ENCODE measurements around the gene METTL9.

The METTL9 gene

DNA sequence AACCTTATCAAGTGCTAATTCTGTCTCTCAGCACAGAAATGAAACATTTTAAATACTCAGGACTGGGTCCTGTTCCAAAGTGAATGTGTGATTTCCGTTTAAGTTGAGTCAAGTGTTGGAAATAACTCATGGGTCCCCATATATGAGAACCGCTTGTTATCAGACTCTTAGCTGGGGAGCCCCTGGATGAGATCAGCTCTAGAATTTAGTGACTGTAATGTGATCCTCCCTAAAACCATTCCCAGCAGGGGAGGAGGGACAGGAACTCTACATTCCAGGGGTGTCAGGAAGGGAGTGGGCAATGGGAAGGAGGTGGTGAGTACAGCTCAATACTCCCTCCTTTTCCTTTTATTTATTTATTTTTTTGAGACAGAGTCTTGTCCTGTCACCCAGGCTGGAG, 101.9 kb downstream of the METTL9 start:
- Histone ChIP-seq H2BK5ac (ENCODE audit: low read length) (no peak overlapping the region), H4K5ac (ENCODE audit: low read length) (no peak overlapping the region), H2AK5ac (ENCODE audit: low read length) (no peak overlapping the region), H3K79me1 (ENCODE audit: low read length) (no peaks in the 10 kb centered on the region), H3K23ac (ENCODE audit: low read length) (no peak overlapping the region), H3K18ac (ENCODE audit: low read length) (no peak overlapping the region), H3K4me1 (ENCODE audit: control insufficient read depth, low read depth, low read length) (no peaks in the 10 kb centered on the region), H3K79me2 (ENCODE audit: control insufficient read depth, insufficient read depth, low read length) (no peaks in the 10 kb centered on the region), H3K27ac (ENCODE audit: low read depth, low read length) (no peak overlapping the region), H2BK120ac (ENCODE audit: low read depth, low read length) (no peak overlapping the region), H3K4me2 (ENCODE audit: low read length) (no peak overlapping the region), H3K9ac (ENCODE audit: low read length) (no peak overlapping the region), H2BK15ac (replicated peaks; ENCODE audit: low read depth) (no peak overlapping the region), H4K8ac (ENCODE audit: low read depth, low read length) (no peak overlapping the region), H3K4ac (ENCODE audit: low read depth, low read length) (no peak overlapping the region), H3K27me3 (ENCODE audit: insufficient read depth, low read length, poor library complexity) (no peaks in the 10 kb centered on the region), H3K4me3 (ENCODE audit: low read length) (no peak overlapping the region), H3K36me3 (ENCODE audit: control insufficient read depth, insufficient read depth, low read length) (no peaks in the 10 kb centered on the region), H3K56ac (ENCODE audit: low read length) (no peak overlapping the region)
- no CpG with 5 or more reads among the region's 2 CpGs for WGBS (ENCODE audit: extremely low coverage, insufficient coverage, low lambda C conversion rate)
- no peak for DNase-seq

GRCh38 chr16:21702276-21702675, 102.9 kb downstream of the METTL9 start:
- Histone ChIP-seq H3K4me1 (ENCODE audit: control insufficient read depth, low read depth, low read length) (no peaks in the 10 kb centered on the region), H3K4ac (ENCODE audit: low read depth, low read length) (no peak overlapping the region), H4K5ac (ENCODE audit: low read length) (no peak overlapping the region), H3K23ac (ENCODE audit: low read length) (no peak overlapping the region), H3K18ac (ENCODE audit: low read length) (no peak overlapping the region), H2BK15ac (replicated peaks; ENCODE audit: low read depth) (no peak overlapping the region), H4K8ac (ENCODE audit: low read depth, low read length) (no peak overlapping the region), H2BK120ac (ENCODE audit: low read depth, low read length) (no peak overlapping the region), H3K4me2 (ENCODE audit: low read length) (no peak overlapping the region), H2BK5ac (ENCODE audit: low read length) (no peak overlapping the region), H3K27me3 (ENCODE audit: insufficient read depth, low read length, poor library complexity) (no peaks in the 10 kb centered on the region), H3K56ac (ENCODE audit: low read length) (no peak overlapping the region), H3K9ac (ENCODE audit: low read length) (no peak overlapping the region), H2AK5ac (ENCODE audit: low read length) (no peak overlapping the region), H3K79me2 (ENCODE audit: control insufficient read depth, insufficient read depth, low read length) (no peaks in the 10 kb centered on the region), H3K4me3 (ENCODE audit: low read length) (no peak overlapping the region), H3K36me3 (ENCODE audit: control insufficient read depth, insufficient read depth, low read length) (no peaks in the 10 kb centered on the region), H3K27ac (ENCODE audit: low read depth, low read length) (no peak overlapping the region), H3K79me1 (ENCODE audit: low read length) (no peaks in the 10 kb centered on the region)
- no peak for DNase-seq
- WGBS (ENCODE audit: extremely low coverage, insufficient coverage, low lambda C conversion rate) = no CpG with 5 or more reads among the region's 3 CpGs

DNA sequence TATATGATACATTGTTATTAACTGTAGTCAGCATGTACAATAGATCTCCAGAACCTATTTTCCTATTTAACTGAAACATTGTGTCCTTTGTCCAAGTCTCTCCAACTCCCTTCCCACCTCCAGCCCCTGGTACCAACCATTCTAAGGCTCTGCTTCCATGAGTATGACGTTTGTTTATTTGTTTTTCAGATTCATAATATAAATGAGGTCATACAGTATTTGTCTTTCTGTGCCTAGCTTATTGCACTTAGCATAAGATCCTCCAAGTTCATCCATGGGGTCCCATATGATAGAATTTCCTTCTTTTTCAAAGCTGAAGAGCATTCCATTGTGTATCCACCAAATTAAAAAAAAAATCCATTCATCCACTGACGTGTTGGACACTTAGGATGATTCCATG, 103.8 kb downstream of the METTL9 start:
- H3K27me3 ChIP-seq (ENCODE audit: insufficient read depth, low read length, poor library complexity) = no peaks in the 10 kb centered on the region
- no peak overlapping the region for H2BK120ac ChIP-seq (ENCODE audit: low read depth, low read length)
- H3K4me1 ChIP-seq (ENCODE audit: control insufficient read depth, low read depth, low read length) = no peaks in the 10 kb centered on the region
- H3K4me2 ChIP-seq (ENCODE audit: low read length) = no peak overlapping the region
- no peak overlapping the region for H2BK15ac ChIP-seq (replicated peaks; ENCODE audit: low read depth)
- no peak overlapping the region for H4K8ac ChIP-seq (ENCODE audit: low read depth, low read length)
- H3K9ac ChIP-seq (ENCODE audit: low read length) = no peak overlapping the region
- no peak overlapping the region for H3K56ac ChIP-seq (ENCODE audit: low read length)
- WGBS (ENCODE audit: extremely low coverage, insufficient coverage, low lambda C conversion rate) = no CpG with 5 or more reads among the region's 2 CpGs
- H3K27ac ChIP-seq (ENCODE audit: low read depth, low read length) = no peak overlapping the region
- no peak overlapping the region for H3K4ac ChIP-seq (ENCODE audit: low read depth, low read length)
- no peak for DNase-seq
- no peak overlapping the region for H4K5ac ChIP-seq (ENCODE audit: low read length)
- no peak overlapping the region for H2AK5ac ChIP-seq (ENCODE audit: low read length)
- no peak overlapping the region for H3K18ac ChIP-seq (ENCODE audit: low read length)
- no peak overlapping the region for H3K4me3 ChIP-seq (ENCODE audit: low read length)
- no peak overlapping the region for H2BK5ac ChIP-seq (ENCODE audit: low read length)
- no peaks in the 10 kb centered on the region for H3K36me3 ChIP-seq (ENCODE audit: control insufficient read depth, insufficient read depth, low read length)
- H3K23ac ChIP-seq (ENCODE audit: low read length) = no peak overlapping the region
- H3K79me1 ChIP-seq (ENCODE audit: low read length) = no peaks in the 10 kb centered on the region
- no peaks in the 10 kb centered on the region for H3K79me2 ChIP-seq (ENCODE audit: control insufficient read depth, insufficient read depth, low read length)

DNA sequence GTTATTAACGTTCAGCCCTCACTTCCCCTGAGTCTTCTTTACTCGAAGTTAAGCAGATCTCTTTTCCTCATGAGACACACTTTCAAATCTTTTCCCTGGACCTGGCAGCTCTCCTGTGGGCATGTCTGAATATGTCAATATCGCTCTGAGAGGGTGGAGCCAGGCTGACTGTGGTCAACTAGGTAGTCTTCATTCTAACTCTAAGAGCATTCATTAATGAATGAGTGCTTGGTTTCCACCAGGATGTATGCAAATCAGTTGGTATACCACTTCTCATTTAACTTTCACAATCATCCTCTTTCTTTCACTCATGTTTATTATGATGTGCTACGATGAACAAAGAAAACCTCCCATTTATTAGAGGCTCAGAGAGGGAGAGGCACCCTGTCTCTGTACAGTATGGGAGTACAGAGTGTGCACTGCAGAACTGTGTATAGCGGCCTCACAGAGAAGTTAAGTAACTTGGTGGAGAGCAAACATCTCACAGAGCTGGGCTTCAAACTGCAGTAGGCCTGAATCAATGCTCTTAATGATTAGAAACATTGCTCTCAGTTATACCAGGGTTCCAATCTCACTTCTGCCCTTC, 104.3 kb downstream of the METTL9 start:
- no peak overlapping the region for H3K27ac ChIP-seq (ENCODE audit: low read depth, low read length)
- H3K4ac ChIP-seq (ENCODE audit: low read depth, low read length) = no peak overlapping the region
- H3K79me2 ChIP-seq (ENCODE audit: control insufficient read depth, insufficient read depth, low read length) = no peaks in the 10 kb centered on the region
- no peak overlapping the region for H3K4me2 ChIP-seq (ENCODE audit: low read length)
- no peak for DNase-seq
- H3K4me3 ChIP-seq (ENCODE audit: low read length) = no peak overlapping the region
- H3K23ac ChIP-seq (ENCODE audit: low read length) = no peak overlapping the region
- H3K18ac ChIP-seq (ENCODE audit: low read length) = no peak overlapping the region
- no peak overlapping the region for H3K56ac ChIP-seq (ENCODE audit: low read length)
- H2BK5ac ChIP-seq (ENCODE audit: low read length) = no peak overlapping the region
- H3K79me1 ChIP-seq (ENCODE audit: low read length) = no peaks in the 10 kb centered on the region
- WGBS (ENCODE audit: extremely low coverage, insufficient coverage, low lambda C conversion rate) = no CpG with 5 or more reads among the region's 5 CpGs
- H2BK15ac ChIP-seq (replicated peaks; ENCODE audit: low read depth) = no peak overlapping the region
- no peak overlapping the region for H4K5ac ChIP-seq (ENCODE audit: low read length)
- no peak overlapping the region for H2AK5ac ChIP-seq (ENCODE audit: low read length)
- no peak overlapping the region for H3K9ac ChIP-seq (ENCODE audit: low read length)
- no peaks in the 10 kb centered on the region for H3K36me3 ChIP-seq (ENCODE audit: control insufficient read depth, insufficient read depth, low read length)
- no peak overlapping the region for H2BK120ac ChIP-seq (ENCODE audit: low read depth, low read length)
- H4K8ac ChIP-seq (ENCODE audit: low read depth, low read length) = no peak overlapping the region
- H3K27me3 ChIP-seq (ENCODE audit: insufficient read depth, low read length, poor library complexity) = no peaks in the 10 kb centered on the region
- no peaks in the 10 kb centered on the region for H3K4me1 ChIP-seq (ENCODE audit: control insufficient read depth, low read depth, low read length)

DNA sequence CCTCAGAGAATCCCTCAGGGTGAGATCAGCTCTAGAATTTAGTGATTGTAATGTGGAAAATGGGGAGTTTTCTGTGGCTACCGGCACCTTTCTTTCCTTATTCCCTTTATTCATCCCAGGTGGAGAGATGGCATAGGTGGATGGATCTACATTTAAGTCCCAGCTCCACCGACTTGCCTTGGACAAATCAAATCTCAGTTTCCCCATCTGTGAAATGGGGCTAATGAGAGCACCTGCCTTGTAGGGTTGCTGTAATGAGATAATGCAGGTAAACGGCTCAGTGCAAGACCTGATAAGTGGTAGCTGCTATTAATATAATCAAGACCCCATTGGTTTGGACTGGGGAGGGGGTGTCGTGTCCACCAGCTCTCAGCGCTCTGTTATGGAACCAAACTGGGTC, 104.9 kb downstream of the METTL9 start:
- H3K9ac ChIP-seq (ENCODE audit: low read length) = no peak overlapping the region
- no peaks in the 10 kb centered on the region for H3K36me3 ChIP-seq (ENCODE audit: control insufficient read depth, insufficient read depth, low read length)
- no CpG with 5 or more reads among the region's 5 CpGs for WGBS (ENCODE audit: extremely low coverage, insufficient coverage, low lambda C conversion rate)

DNA sequence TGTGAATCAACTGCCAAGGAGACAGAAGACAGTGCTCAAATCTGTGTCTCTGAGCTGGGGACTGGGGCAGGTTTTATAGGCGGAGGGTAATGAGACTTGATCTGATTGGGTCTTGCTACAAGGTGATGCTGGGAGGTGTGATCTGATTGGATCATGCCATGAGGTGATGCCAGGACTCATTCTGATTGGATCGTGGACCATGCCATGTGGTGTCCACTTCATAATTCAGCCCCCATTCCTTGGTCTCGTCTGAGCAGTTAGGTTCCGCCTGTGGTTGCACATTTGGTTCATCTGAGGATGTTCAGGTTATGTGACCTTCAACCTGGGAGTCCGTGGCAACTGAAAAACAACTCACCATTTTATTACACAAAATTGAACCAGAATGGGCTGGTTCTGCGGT, 105.4 kb downstream of the METTL9 start:
- Histone ChIP-seq H2BK5ac (ENCODE audit: low read length) (no peak overlapping the region), H3K79me2 (ENCODE audit: control insufficient read depth, insufficient read depth, low read length) (no peaks in the 10 kb centered on the region), H3K9ac (ENCODE audit: low read length) (no peak overlapping the region), H4K5ac (ENCODE audit: low read length) (no peak overlapping the region), H3K23ac (ENCODE audit: low read length) (no peak overlapping the region), H3K4ac (ENCODE audit: low read depth, low read length) (no peak overlapping the region), H3K56ac (ENCODE audit: low read length) (no peak overlapping the region), H3K4me2 (ENCODE audit: low read length) (no peak overlapping the region), H2AK5ac (ENCODE audit: low read length) (no peak overlapping the region), H3K18ac (ENCODE audit: low read length) (no peak overlapping the region), H2BK120ac (ENCODE audit: low read depth, low read length) (no peak overlapping the region), H3K4me1 (ENCODE audit: control insufficient read depth, low read depth, low read length) (no peaks in the 10 kb centered on the region), H3K4me3 (ENCODE audit: low read length) (no peak overlapping the region), H3K36me3 (ENCODE audit: control insufficient read depth, insufficient read depth, low read length) (no peaks in the 10 kb centered on the region), H4K8ac (ENCODE audit: low read depth, low read length) (no peak overlapping the region), H2BK15ac (replicated peaks; ENCODE audit: low read depth) (no peak overlapping the region), H3K27ac (ENCODE audit: low read depth, low read length) (no peak overlapping the region), H3K27me3 (ENCODE audit: insufficient read depth, low read length, poor library complexity) (no peaks in the 10 kb centered on the region), H3K79me1 (ENCODE audit: low read length) (no peaks in the 10 kb centered on the region)
- no CpG with 5 or more reads among the region's 6 CpGs for WGBS (ENCODE audit: extremely low coverage, insufficient coverage, low lambda C conversion rate)
- no peak for DNase-seq

More for the DNA sequence above, 104.9 kb downstream of the METTL9 start:
- Histone ChIP-seq H3K23ac (ENCODE audit: low read length) (no peak overlapping the region), H4K8ac (ENCODE audit: low read depth, low read length) (no peak overlapping the region), H3K79me1 (ENCODE audit: low read length) (no peaks in the 10 kb centered on the region), H3K79me2 (ENCODE audit: control insufficient read depth, insufficient read depth, low read length) (no peaks in the 10 kb centered on the region), H2BK15ac (replicated peaks; ENCODE audit: low read depth) (no peak overlapping the region), H2BK5ac (ENCODE audit: low read length) (no peak overlapping the region), H3K56ac (ENCODE audit: low read length) (no peak overlapping the region), H3K27me3 (ENCODE audit: insufficient read depth, low read length, poor library complexity) (no peaks in the 10 kb centered on the region), H2AK5ac (ENCODE audit: low read length) (no peak overlapping the region), H3K18ac (ENCODE audit: low read length) (no peak overlapping the region), H3K4me1 (ENCODE audit: control insufficient read depth, low read depth, low read length) (no peaks in the 10 kb centered on the region), H2BK120ac (ENCODE audit: low read depth, low read length) (no peak overlapping the region), H3K4ac (ENCODE audit: low read depth, low read length) (no peak overlapping the region), H3K4me3 (ENCODE audit: low read length) (no peak overlapping the region), H3K4me2 (ENCODE audit: low read length) (no peak overlapping the region), H4K5ac (ENCODE audit: low read length) (no peak overlapping the region), H3K27ac (ENCODE audit: low read depth, low read length) (no peak overlapping the region)
- no peak for DNase-seq

All from mesendoderm (in vitro differentiated cells).